ENCODE measurements around the gene MEIS2.

DNA sequence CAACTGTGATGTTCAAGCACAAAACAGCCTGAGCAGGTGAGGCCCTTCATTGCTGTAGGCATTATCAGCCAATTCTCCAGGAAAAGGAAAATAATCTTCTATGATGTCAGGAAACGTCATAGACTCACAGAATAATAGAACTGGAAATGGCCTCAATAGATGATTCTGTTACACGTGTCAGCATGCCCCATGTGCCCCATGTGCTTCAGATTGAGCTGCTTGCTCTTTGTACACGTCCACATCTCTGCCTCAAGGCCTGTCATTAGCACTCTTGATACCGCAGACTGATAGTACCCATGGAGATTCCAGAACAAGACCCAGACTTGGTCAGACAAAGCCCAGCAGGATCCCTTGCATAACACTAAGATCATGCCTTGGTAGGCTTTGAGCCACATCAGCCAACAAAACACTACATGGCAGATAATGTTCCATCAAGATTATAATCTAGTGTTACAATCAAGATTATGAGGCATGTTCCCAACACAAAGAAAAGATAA lies 95.9 kb downstream of the MEIS2 start:
- TF ChIP-seq, protein P1, sequence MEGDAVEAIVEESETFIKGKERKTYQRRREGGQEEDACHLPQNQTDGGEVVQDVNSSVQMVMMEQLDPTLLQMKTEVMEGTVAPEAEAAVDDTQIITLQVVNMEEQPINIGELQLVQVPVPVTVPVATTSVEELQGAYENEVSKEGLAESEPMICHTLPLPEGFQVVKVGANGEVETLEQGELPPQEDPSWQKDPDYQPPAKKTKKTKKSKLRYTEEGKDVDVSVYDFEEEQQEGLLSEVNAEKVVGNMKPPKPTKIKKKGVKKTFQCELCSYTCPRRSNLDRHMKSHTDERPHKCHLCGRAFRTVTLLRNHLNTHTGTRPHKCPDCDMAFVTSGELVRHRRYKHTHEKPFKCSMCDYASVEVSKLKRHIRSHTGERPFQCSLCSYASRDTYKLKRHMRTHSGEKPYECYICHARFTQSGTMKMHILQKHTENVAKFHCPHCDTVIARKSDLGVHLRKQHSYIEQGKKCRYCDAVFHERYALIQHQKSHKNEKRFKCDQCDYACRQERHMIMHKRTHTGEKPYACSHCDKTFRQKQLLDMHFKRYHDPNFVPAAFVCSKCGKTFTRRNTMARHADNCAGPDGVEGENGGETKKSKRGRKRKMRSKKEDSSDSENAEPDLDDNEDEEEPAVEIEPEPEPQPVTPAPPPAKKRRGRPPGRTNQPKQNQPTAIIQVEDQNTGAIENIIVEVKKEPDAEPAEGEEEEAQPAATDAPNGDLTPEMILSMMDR (IDR thresholded peaks at IDR 0.05) = no peak
- no peak for TF ChIP-seq POLR2A (IDR thresholded peaks at IDR 0.05)

Data from thyroid gland (tissue), 4 donors.